ENCODE measurements around the gene CHRNA7.

The CHRNA7 gene

GRCh38 chr15:32119694-32120330 lies 89.5 kb downstream of the CHRNA7 start:
- Histone ChIP-seq H3K4me1 (ENCODE audit: control insufficient read depth in 2 of 2, insufficient read depth in 2 of 2, low read length in 2 of 2) (no peaks in the 10 kb centered on the region), H3K27ac (ENCODE audit: low read depth in 2 of 2, low read length in 2 of 2) (no peak overlapping the region), H3K4me3 (ENCODE audit: low read length in 2 of 2) (no peak overlapping the region), H3K36me3 (ENCODE audit: control insufficient read depth in 2 of 2, insufficient read depth in 2 of 2, low read length in 2 of 2) (no peaks in the 10 kb centered on the region), H3K27me3 (ENCODE audit: control insufficient read depth in 2 of 2, insufficient read depth in 2 of 2, low read length in 2 of 2) (no peaks in the 10 kb centered on the region), H3K9ac (ENCODE audit: low read depth in 1 of 2, low read length in 2 of 2) (no peak overlapping the region), H3K9me3 (ENCODE audit: control insufficient read depth in 2 of 2, low read length in 2 of 2) (no peaks in the 10 kb centered on the region)

GRCh38 chr15:32120577-32121383 lies 90.5 kb downstream of the CHRNA7 start:
- no peaks in the 10 kb centered on the region for H3K4me1 ChIP-seq (ENCODE audit: control insufficient read depth in 2 of 2, insufficient read depth in 2 of 2, low read length in 2 of 2)
- H3K9me3 ChIP-seq (ENCODE audit: control insufficient read depth in 2 of 2, low read length in 2 of 2) = no peaks in the 10 kb centered on the region
- H3K4me3 ChIP-seq (ENCODE audit: low read length in 2 of 2) = no peak overlapping the region

GRCh38 chr15:32121384-32121695 lies 91.0 kb downstream of the CHRNA7 start:
- no peak overlapping the region for H3K9ac ChIP-seq (ENCODE audit: low read depth in 1 of 2, low read length in 2 of 2)
- no peak overlapping the region for H3K27ac ChIP-seq (ENCODE audit: low read depth in 2 of 2, low read length in 2 of 2)
- H3K9me3 ChIP-seq (ENCODE audit: control insufficient read depth in 2 of 2, low read length in 2 of 2) = no peaks in the 10 kb centered on the region
- no peaks in the 10 kb centered on the region for H3K4me1 ChIP-seq (ENCODE audit: control insufficient read depth in 2 of 2, insufficient read depth in 2 of 2, low read length in 2 of 2)
- H3K4me3 ChIP-seq (ENCODE audit: low read length in 2 of 2) = no peak overlapping the region
- no peaks in the 10 kb centered on the region for H3K36me3 ChIP-seq (ENCODE audit: control insufficient read depth in 2 of 2, insufficient read depth in 2 of 2, low read length in 2 of 2)
- no peaks in the 10 kb centered on the region for H3K27me3 ChIP-seq (ENCODE audit: control insufficient read depth in 2 of 2, insufficient read depth in 2 of 2, low read length in 2 of 2)

More at GRCh38 chr15:32120577-32121383, 90.5 kb downstream of the CHRNA7 start:
- H3K27me3 ChIP-seq (ENCODE audit: control insufficient read depth in 2 of 2, insufficient read depth in 2 of 2, low read length in 2 of 2) = no peaks in the 10 kb centered on the region
- H3K36me3 ChIP-seq (ENCODE audit: control insufficient read depth in 2 of 2, insufficient read depth in 2 of 2, low read length in 2 of 2) = no peaks in the 10 kb centered on the region
- H3K27ac ChIP-seq (ENCODE audit: low read depth in 2 of 2, low read length in 2 of 2) = no peak overlapping the region
- H3K9ac ChIP-seq (ENCODE audit: low read depth in 1 of 2, low read length in 2 of 2) = no peak overlapping the region

- Histone ChIP-seq H3K4me1 (ENCODE audit: control insufficient read depth in 2 of 2, insufficient read depth in 2 of 2, low read length in 2 of 2) (no peaks in the 10 kb centered on the region), H3K27ac (ENCODE audit: low read depth in 2 of 2, low read length in 2 of 2) (no peak overlapping the region), H3K4me3 (ENCODE audit: low read length in 2 of 2) (no peak overlapping the region), H3K27me3 (ENCODE audit: control insufficient read depth in 2 of 2, insufficient read depth in 2 of 2, low read length in 2 of 2) (no peaks in the 10 kb centered on the region), H3K9me3 (ENCODE audit: control insufficient read depth in 2 of 2, low read length in 2 of 2) (no peaks in the 10 kb centered on the region), H3K36me3 (ENCODE audit: control insufficient read depth in 2 of 2, insufficient read depth in 2 of 2, low read length in 2 of 2) (no peaks in the 10 kb centered on the region), H3K9ac (ENCODE audit: low read depth in 1 of 2, low read length in 2 of 2) (no peak overlapping the region)
Observed at GRCh38 chr15:32122013-32122412, 91.7 kb downstream of the CHRNA7 start.

- Histone ChIP-seq H3K9ac (ENCODE audit: low read depth in 1 of 2, low read length in 2 of 2) (no peak overlapping the region), H3K27me3 (ENCODE audit: control insufficient read depth in 2 of 2, insufficient read depth in 2 of 2, low read length in 2 of 2) (no peaks in the 10 kb centered on the region), H3K4me1 (ENCODE audit: control insufficient read depth in 2 of 2, insufficient read depth in 2 of 2, low read length in 2 of 2) (no peaks in the 10 kb centered on the region), H3K9me3 (ENCODE audit: control insufficient read depth in 2 of 2, low read length in 2 of 2) (no peaks in the 10 kb centered on the region), H3K36me3 (ENCODE audit: control insufficient read depth in 2 of 2, insufficient read depth in 2 of 2, low read length in 2 of 2) (no peaks in the 10 kb centered on the region), H3K4me3 (ENCODE audit: low read length in 2 of 2) (no peak overlapping the region), H3K27ac (ENCODE audit: low read depth in 2 of 2, low read length in 2 of 2) (no peak overlapping the region)
Observed at GRCh38 chr15:32123473-32123872, 93.2 kb downstream of the CHRNA7 start.

GRCh38 chr15:32124726-32125125 lies 94.4 kb downstream of the CHRNA7 start:
- no peaks in the 10 kb centered on the region for H3K36me3 ChIP-seq (ENCODE audit: control insufficient read depth in 2 of 2, insufficient read depth in 2 of 2, low read length in 2 of 2)
- no peak overlapping the region for H3K9ac ChIP-seq (ENCODE audit: low read depth in 1 of 2, low read length in 2 of 2)
- no peaks in the 10 kb centered on the region for H3K27me3 ChIP-seq (ENCODE audit: control insufficient read depth in 2 of 2, insufficient read depth in 2 of 2, low read length in 2 of 2)
- H3K9me3 ChIP-seq (ENCODE audit: control insufficient read depth in 2 of 2, low read length in 2 of 2) = no peaks in the 10 kb centered on the region
- no peak overlapping the region for H3K4me3 ChIP-seq (ENCODE audit: low read length in 2 of 2)
- H3K27ac ChIP-seq (ENCODE audit: low read depth in 2 of 2, low read length in 2 of 2) = no peak overlapping the region
- no peaks in the 10 kb centered on the region for H3K4me1 ChIP-seq (ENCODE audit: control insufficient read depth in 2 of 2, insufficient read depth in 2 of 2, low read length in 2 of 2)

GRCh38 chr15:32125595-32125994 lies 95.3 kb downstream of the CHRNA7 start:
- Histone ChIP-seq H3K4me1 (ENCODE audit: control insufficient read depth in 2 of 2, insufficient read depth in 2 of 2, low read length in 2 of 2) (no peaks in the 10 kb centered on the region), H3K9me3 (ENCODE audit: control insufficient read depth in 2 of 2, low read length in 2 of 2) (no peaks in the 10 kb centered on the region), H3K4me3 (ENCODE audit: low read length in 2 of 2) (no peak overlapping the region), H3K36me3 (ENCODE audit: control insufficient read depth in 2 of 2, insufficient read depth in 2 of 2, low read length in 2 of 2) (no peaks in the 10 kb centered on the region), H3K27ac (ENCODE audit: low read depth in 2 of 2, low read length in 2 of 2) (no peak overlapping the region), H3K27me3 (ENCODE audit: control insufficient read depth in 2 of 2, insufficient read depth in 2 of 2, low read length in 2 of 2) (no peaks in the 10 kb centered on the region), H3K9ac (ENCODE audit: low read depth in 1 of 2, low read length in 2 of 2) (no peak overlapping the region)

- H3K27ac ChIP-seq (ENCODE audit: low read depth in 2 of 2, low read length in 2 of 2) = no peak overlapping the region
- H3K9ac ChIP-seq (ENCODE audit: low read depth in 1 of 2, low read length in 2 of 2) = no peak overlapping the region
- no peaks in the 10 kb centered on the region for H3K4me1 ChIP-seq (ENCODE audit: control insufficient read depth in 2 of 2, insufficient read depth in 2 of 2, low read length in 2 of 2)
- no peak overlapping the region for H3K4me3 ChIP-seq (ENCODE audit: low read length in 2 of 2)
- no peaks in the 10 kb centered on the region for H3K9me3 ChIP-seq (ENCODE audit: control insufficient read depth in 2 of 2, low read length in 2 of 2)
- H3K36me3 ChIP-seq (ENCODE audit: control insufficient read depth in 2 of 2, insufficient read depth in 2 of 2, low read length in 2 of 2) = no peaks in the 10 kb centered on the region
- peaks cover 0 to 4% of the 10 kb centered on the region in 2 donors for H3K27me3 ChIP-seq (ENCODE audit: control insufficient read depth in 2 of 2, insufficient read depth in 2 of 2, low read length in 2 of 2)
Observed at GRCh38 chr15:32129815-32130214, 99.5 kb downstream of the CHRNA7 start.

GRCh38 chr15:32130823-32131222 lies 100.5 kb downstream of the CHRNA7 start:
- H3K4me1 ChIP-seq (ENCODE audit: control insufficient read depth in 2 of 2, insufficient read depth in 2 of 2, low read length in 2 of 2) = no peaks in the 10 kb centered on the region
- H3K27me3 ChIP-seq (ENCODE audit: control insufficient read depth in 2 of 2, insufficient read depth in 2 of 2, low read length in 2 of 2) = peaks cover 0 to 4% of the 10 kb centered on the region in 2 donors
- H3K4me3 ChIP-seq (ENCODE audit: low read length in 2 of 2) = no peak overlapping the region
- no peaks in the 10 kb centered on the region for H3K9me3 ChIP-seq (ENCODE audit: control insufficient read depth in 2 of 2, low read length in 2 of 2)
- no peak overlapping the region for H3K27ac ChIP-seq (ENCODE audit: low read depth in 2 of 2, low read length in 2 of 2)
- H3K36me3 ChIP-seq (ENCODE audit: control insufficient read depth in 2 of 2, insufficient read depth in 2 of 2, low read length in 2 of 2) = no peaks in the 10 kb centered on the region
- no peak overlapping the region for H3K9ac ChIP-seq (ENCODE audit: low read depth in 1 of 2, low read length in 2 of 2)

GRCh38 chr15:32131803-32132202 lies 101.5 kb downstream of the CHRNA7 start:
- Histone ChIP-seq H3K9ac (ENCODE audit: low read depth in 1 of 2, low read length in 2 of 2) (no peak overlapping the region), H3K27ac (ENCODE audit: low read depth in 2 of 2, low read length in 2 of 2) (no peak overlapping the region), H3K36me3 (ENCODE audit: control insufficient read depth in 2 of 2, insufficient read depth in 2 of 2, low read length in 2 of 2) (no peaks in the 10 kb centered on the region), H3K4me1 (ENCODE audit: control insufficient read depth in 2 of 2, insufficient read depth in 2 of 2, low read length in 2 of 2) (no peaks in the 10 kb centered on the region), H3K4me3 (ENCODE audit: low read length in 2 of 2) (no peak overlapping the region), H3K27me3 (ENCODE audit: control insufficient read depth in 2 of 2, insufficient read depth in 2 of 2, low read length in 2 of 2) (peaks cover 0 to 4% of the 10 kb centered on the region in 2 donors), H3K9me3 (ENCODE audit: control insufficient read depth in 2 of 2, low read length in 2 of 2) (no peaks in the 10 kb centered on the region)

Measured in mucosa of rectum (tissue), 2 donors.